IPS-20b (cell line): ENCODE data around the gene FPR2.
A peak's percentile ranks its signal among the peaks of the same experiment; 100 is the strongest.

Experiments used
- H3K27ac ChIP-seq: one replicate; pipeline ENCODE4 v1.5.1; 2013; ENCODE audit warnings: low read length
- H3K27me3 ChIP-seq: 2 replicates; pipeline ENCODE4 v1.6.1; 2013; ENCODE audit warnings: mild to moderate bottlenecking, low read length, inconsistent platforms; ENCODE audit not compliant: insufficient read depth
- H3K36me3 ChIP-seq: 2 replicates; pipeline ENCODE4 v1.6.1; 2013; ENCODE audit warnings: low read depth, mild to moderate bottlenecking, inconsistent platforms, low read length, moderate library complexity; ENCODE audit not compliant: insufficient read depth
- H3K4me1 ChIP-seq: 2 replicates; pipeline ENCODE4 v1.6.1; 2013; ENCODE audit warnings: mild to moderate bottlenecking, control low read depth, inconsistent platforms, low read length, moderate library complexity; ENCODE audit not compliant: insufficient read depth
- H3K4me3 ChIP-seq: 2 replicates; pipeline ENCODE4 v1.5.1; 2013; ENCODE audit warnings: mild to moderate bottlenecking, low read length, inconsistent platforms
- H3K9ac ChIP-seq: 2 replicates; pipeline ENCODE4 v1.6.1; 2013; ENCODE audit warnings: low read depth, mild to moderate bottlenecking, inconsistent platforms, low read length, moderate library complexity
- H3K9me3 ChIP-seq: 2 replicates; pipeline ENCODE4 v1.6.1; 2013; ENCODE audit warnings: mild to moderate bottlenecking, low read depth, low read length, inconsistent platforms; ENCODE audit not compliant: insufficient read depth

The FPR2 gene

GRCh38 chr19:51760697-51761356 lies at the start of gene FPR2:
TSS of gene FPR2 (plus strand) at chr19:51761180. CDS start at chr19:51768659, 7,479 bp downstream.
- H3K4me3 ChIP-seq = no peak within 1 kb of the TSS
- H3K36me3 ChIP-seq = no peaks in the 10 kb centered on the region
- H3K9me3 ChIP-seq = peaks cover 18% of the 10 kb centered on the region
- peaks cover 6% of the 10 kb centered on the region; the same call in 1 of the 2 replicates for H3K4me1 ChIP-seq
- no peak within 1 kb of the TSS for H3K27ac ChIP-seq
- H3K27me3 ChIP-seq = no peaks in the 10 kb centered on the region
- no peak within 1 kb of the TSS for H3K9ac ChIP-seq

GRCh38 chr19:51711702-51712101 lies 49.3 kb upstream of the FPR2 start:
- no peak overlapping the region for H3K9ac ChIP-seq
- no peaks in the 10 kb centered on the region for H3K4me1 ChIP-seq
- no peak overlapping the region for H3K27ac ChIP-seq
- H3K4me3 ChIP-seq = no peak overlapping the region
- peaks cover 24% of the 10 kb centered on the region for H3K27me3 ChIP-seq
- no peaks in the 10 kb centered on the region for H3K9me3 ChIP-seq
- no peaks in the 10 kb centered on the region for H3K36me3 ChIP-seq

- Histone ChIP-seq H3K36me3 (no peaks in the 10 kb centered on the region), H3K27ac (no peak overlapping the region), H3K9me3 (no peaks in the 10 kb centered on the region), H3K4me1 (no peaks in the 10 kb centered on the region), H3K4me3 (no peak overlapping the region), H3K27me3 (peaks cover 33% of the 10 kb centered on the region), H3K9ac (no peak overlapping the region)
Measured at GRCh38 chr19:51712461-51713081, 48.4 kb upstream of the FPR2 start.

GRCh38 chr19:51713319-51714285 lies 47.4 kb upstream of the FPR2 start:
- Histone ChIP-seq H3K36me3 (no peaks in the 10 kb centered on the region), H3K9me3 (no peaks in the 10 kb centered on the region), H3K27ac (no peak overlapping the region), H3K4me1 (no peaks in the 10 kb centered on the region), H3K9ac (no peak overlapping the region), H3K27me3 (peaks cover 43% of the 10 kb centered on the region), H3K4me3 (no peak overlapping the region)

- peaks cover 52% of the 10 kb centered on the region for H3K27me3 ChIP-seq
- H3K9ac ChIP-seq = no peak overlapping the region
- no peak overlapping the region for H3K27ac ChIP-seq
- H3K4me3 ChIP-seq = no peak overlapping the region
- H3K9me3 ChIP-seq = no peaks in the 10 kb centered on the region
- no peaks in the 10 kb centered on the region for H3K4me1 ChIP-seq
- H3K36me3 ChIP-seq = no peaks in the 10 kb centered on the region
Measured at GRCh38 chr19:51714848-51715247, 46.1 kb upstream of the FPR2 start.

- H3K27me3 ChIP-seq = peaks cover 52% of the 10 kb centered on the region
- H3K27ac ChIP-seq = no peak overlapping the region
- no peaks in the 10 kb centered on the region for H3K9me3 ChIP-seq
- no peak overlapping the region for H3K4me3 ChIP-seq
- no peaks in the 10 kb centered on the region for H3K4me1 ChIP-seq
- H3K36me3 ChIP-seq = no peaks in the 10 kb centered on the region
- H3K9ac ChIP-seq = no peak overlapping the region
Measured at GRCh38 chr19:51715850-51716249, 45.1 kb upstream of the FPR2 start.

GRCh38 chr19:51716925-51717324 lies 44.1 kb upstream of the FPR2 start:
- H3K4me1 ChIP-seq = no peaks in the 10 kb centered on the region
- no peak overlapping the region for H3K27ac ChIP-seq
- no peak overlapping the region for H3K4me3 ChIP-seq
- peaks cover 52% of the 10 kb centered on the region for H3K27me3 ChIP-seq
- no peaks in the 10 kb centered on the region for H3K9me3 ChIP-seq
- H3K9ac ChIP-seq = no peak overlapping the region
- no peaks in the 10 kb centered on the region for H3K36me3 ChIP-seq

- Histone ChIP-seq H3K27ac (no peak overlapping the region), H3K27me3 (peaks cover 52% of the 10 kb centered on the region), H3K9me3 (no peaks in the 10 kb centered on the region), H3K36me3 (no peaks in the 10 kb centered on the region), H3K9ac (no peak overlapping the region), H3K4me1 (no peaks in the 10 kb centered on the region), H3K4me3 (peak overlapping the region; percentile 59)
Measured at GRCh38 chr19:51719251-51719988, 41.6 kb upstream of the FPR2 start.

GRCh38 chr19:51721905-51722304 lies 39.1 kb upstream of the FPR2 start:
- H3K4me3 ChIP-seq = no peak overlapping the region
- H3K36me3 ChIP-seq = no peaks in the 10 kb centered on the region
- no peaks in the 10 kb centered on the region for H3K4me1 ChIP-seq
- H3K9ac ChIP-seq = no peak overlapping the region
- H3K9me3 ChIP-seq = no peaks in the 10 kb centered on the region
- no peak overlapping the region for H3K27ac ChIP-seq
- H3K27me3 ChIP-seq = peaks cover 44% of the 10 kb centered on the region

- H3K4me1 ChIP-seq = no peaks in the 10 kb centered on the region
- H3K4me3 ChIP-seq = no peak overlapping the region
- H3K9ac ChIP-seq = no peak overlapping the region
- H3K36me3 ChIP-seq = no peaks in the 10 kb centered on the region
- peaks cover 38% of the 10 kb centered on the region for H3K27me3 ChIP-seq
- no peaks in the 10 kb centered on the region for H3K9me3 ChIP-seq
- no peak overlapping the region for H3K27ac ChIP-seq
Measured at GRCh38 chr19:51722492-51722891, 38.5 kb upstream of the FPR2 start.

GRCh38 chr19:51724543-51724942 lies 36.4 kb upstream of the FPR2 start:
- H3K27ac ChIP-seq = no peak overlapping the region
- no peaks in the 10 kb centered on the region for H3K9me3 ChIP-seq
- H3K4me3 ChIP-seq = no peak overlapping the region
- no peaks in the 10 kb centered on the region for H3K4me1 ChIP-seq
- peaks cover 18% of the 10 kb centered on the region for H3K27me3 ChIP-seq
- H3K36me3 ChIP-seq = no peaks in the 10 kb centered on the region
- no peak overlapping the region for H3K9ac ChIP-seq
